ENCODE results near the gene KPNA2. TPM values are rescaled to one million over a fixed set of nuclear protein-coding genes. Genes with fewer than 3 reads are reported as not detected.

Gene KPNA2
- total and polyA plus RNA-seq, 10 of the 15 experiments (the other 5 are each of a cell fraction or from before 2014, with no cell fraction given), result 202 to 731 (median 283) TPM

- TF ChIP-seq SKIL (IDR thresholded peaks at IDR 0.05; ENCODE audit: low read depth, poor library complexity, severe bottlenecking), result no peak
- TF ChIP-seq SPI1 (IDR thresholded peaks at IDR 0.05; ENCODE audit: borderline replicate concordance, insufficient read depth, low read depth, low read length), result no peak
- no peak for TF ChIP-seq ZNF24 (IDR thresholded peaks at IDR 0.05)
- TF ChIP-seq RBBP5 (conservative IDR thresholded peaks at IDR 0.05), result no peak
- no peak for TF ChIP-seq CEBPZ (IDR thresholded peaks at IDR 0.05; ENCODE audit: low read depth, low read length)
- TF ChIP-seq PBX3 (IDR thresholded peaks at IDR 0.05; ENCODE audit: insufficient replicate concordance, low read depth, low read length), result no peak
- TF ChIP-seq SREBF1 (IDR thresholded peaks at IDR 0.05; ENCODE audit: low read length), result no peak
- peak; percentile 55 for TF ChIP-seq BACH1 (IDR thresholded peaks at IDR 0.05; ENCODE audit: borderline replicate concordance)
- TF ChIP-seq ZBTB4 (CRISPR knock-in tag; IDR thresholded peaks at IDR 0.05), result no peak
- TF ChIP-seq IKZF2 (IDR thresholded peaks at IDR 0.05), result peak in 1 of 2 experiments; percentile 29; a peak in 1 of 4 replicates
- no peak for TF ChIP-seq NBN (IDR thresholded peaks at IDR 0.05)
- no peak for TF ChIP-seq JUNB (IDR thresholded peaks at IDR 0.05)
- TF ChIP-seq PKNOX1 (IDR thresholded peaks at IDR 0.05), result no peak
- no peak for TF ChIP-seq SMARCA5 (IDR thresholded peaks at IDR 0.05)
- peak; percentile 50 for TF ChIP-seq NR2F1 (conservative IDR thresholded peaks at IDR 0.05)
- no peak for TF ChIP-seq CHD4 (IDR thresholded peaks at IDR 0.05)
- no peak for TF ChIP-seq MTA3 (IDR thresholded peaks at IDR 0.05; ENCODE audit: borderline replicate concordance, low read length)
- TF ChIP-seq HDAC6 (IDR thresholded peaks at IDR 0.05; ENCODE audit: unreplicated experiment), result no peak
- TF ChIP-seq RAD21 (IDR thresholded peaks at IDR 0.05; ENCODE audit: insufficient read depth, low read depth, low read length), result no peak
Measured at GRCh38 chr17:67993153-67993997, 42.2 kb upstream of the KPNA2 start (continued).

All from GM12878 (cell line).